ENCODE data around the gene FAM120B.
"Not testable (repeated sequence)": the region's sequence is repeated elsewhere in the genome, so short reads cannot be mapped to it uniquely, and the experiment has no call there.

The FAM120B gene

GRCh38 chr6:170404697-170405096, 98.1 kb downstream of the FAM120B start:
- no CpG with 5 or more reads among the region's 6 CpGs for WGBS (ENCODE audit: insufficient coverage, insufficient read length)
- Histone ChIP-seq H3K4me3 (ENCODE audit: low read length) (no peak overlapping the region), H3K36me3 (ENCODE audit: control insufficient read depth, insufficient read depth, low read length) (no peaks in the 10 kb centered on the region), H3K27me3 (ENCODE audit: control insufficient read depth, insufficient read depth, low read length) (no peaks in the 10 kb centered on the region), H3K27ac (ENCODE audit: low read length) (no peak overlapping the region), H3K4me1 (ENCODE audit: control insufficient read depth, insufficient read depth, low read length) (peaks cover 2% of the 10 kb centered on the region; the same call in 1 of the 2 replicates), H3K9me3 (ENCODE audit: control insufficient read depth, insufficient read depth, low read length) (no peaks in the 10 kb centered on the region)
- DNase-seq (ENCODE audit: low read depth, low spot score) = no peak

DNA sequence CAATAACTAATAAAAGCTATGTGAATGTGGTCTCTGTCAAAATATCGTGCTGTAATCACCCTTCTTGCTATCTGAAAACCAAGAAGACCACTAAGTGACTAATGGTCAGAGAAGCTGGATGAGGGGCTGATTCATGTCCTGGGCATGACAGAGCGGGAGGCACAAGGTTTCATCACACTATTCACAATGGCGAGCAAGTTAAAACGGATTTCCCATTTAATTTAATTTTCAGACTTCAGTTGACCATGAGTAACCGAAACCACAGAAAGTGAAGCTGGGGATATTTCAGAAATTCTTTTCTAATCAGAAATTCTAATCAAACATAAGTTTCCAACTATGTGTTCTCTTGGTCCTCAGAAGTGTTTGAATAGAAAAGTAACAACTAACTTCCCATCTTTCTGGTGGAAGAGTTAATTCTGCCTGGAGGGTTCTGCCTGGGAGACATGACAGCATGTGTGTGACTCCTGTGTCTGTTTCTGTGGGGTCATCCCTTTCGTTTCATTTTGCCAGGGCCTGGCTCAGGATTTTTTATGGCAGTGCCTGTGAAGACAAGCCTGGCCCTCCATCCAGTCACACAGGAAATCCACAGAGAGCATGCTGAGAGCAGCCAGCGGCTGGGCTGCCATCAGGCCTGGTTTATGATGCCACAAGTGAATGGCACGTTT, 98.9 kb downstream of the FAM120B start:
- Histone ChIP-seq H3K4me3 (ENCODE audit: low read length) (no peak overlapping the region), H3K27me3 (ENCODE audit: control insufficient read depth, insufficient read depth, low read length) (no peaks in the 10 kb centered on the region), H3K4me1 (ENCODE audit: control insufficient read depth, insufficient read depth, low read length) (peaks cover 2% of the 10 kb centered on the region; the same call in 1 of the 2 replicates), H3K27ac (ENCODE audit: low read length) (no peak overlapping the region), H3K36me3 (ENCODE audit: control insufficient read depth, insufficient read depth, low read length) (no peaks in the 10 kb centered on the region), H3K9me3 (ENCODE audit: control insufficient read depth, insufficient read depth, low read length) (no peaks in the 10 kb centered on the region)
- WGBS (ENCODE audit: insufficient coverage, insufficient read length) = no CpG with 5 or more reads among the region's 8 CpGs
- DNase-seq (ENCODE audit: low read depth, low spot score) = no peak

DNA sequence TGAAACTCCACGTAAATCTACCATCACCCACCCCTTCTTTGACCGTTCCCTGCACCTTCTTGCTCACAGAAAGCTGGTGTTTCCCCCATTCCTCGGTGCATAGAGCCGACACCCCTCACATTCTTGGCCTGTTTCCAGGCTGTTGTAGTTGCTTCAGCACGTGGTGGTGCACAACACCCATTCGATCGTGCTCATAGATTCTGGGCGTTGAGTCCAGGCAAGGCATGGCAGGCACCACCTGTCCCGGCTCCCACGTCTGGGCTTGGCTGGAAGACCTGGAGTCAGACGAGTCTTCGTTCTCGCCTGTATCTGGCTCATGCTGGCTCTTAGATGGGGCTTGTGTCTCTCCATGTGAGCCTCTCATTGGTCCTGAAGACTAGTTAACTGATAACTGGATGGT, 100.6 kb downstream of the FAM120B start:
- no peak for DNase-seq (ENCODE audit: low read depth, low spot score)

GRCh38 chr6:170407932-170408331, 101.4 kb downstream of the FAM120B start:
- peaks cover 2% of the 10 kb centered on the region; the same call in 1 of the 2 replicates for H3K4me1 ChIP-seq (ENCODE audit: control insufficient read depth, insufficient read depth, low read length)
- H3K9me3 ChIP-seq (ENCODE audit: control insufficient read depth, insufficient read depth, low read length) = no peaks in the 10 kb centered on the region
- no peaks in the 10 kb centered on the region for H3K36me3 ChIP-seq (ENCODE audit: control insufficient read depth, insufficient read depth, low read length)
- no peaks in the 10 kb centered on the region for H3K27me3 ChIP-seq (ENCODE audit: control insufficient read depth, insufficient read depth, low read length)
- no peak overlapping the region for H3K27ac ChIP-seq (ENCODE audit: low read length)
- DNase-seq (ENCODE audit: low read depth, low spot score) = no peak
- whole genome bisulfite sequencing (ENCODE audit: insufficient coverage, insufficient read length) = no CpG with 5 or more reads among the region's 4 CpGs
- H3K4me3 ChIP-seq (ENCODE audit: low read length) = no peak overlapping the region

More for the DNA sequence above, 100.6 kb downstream of the FAM120B start:
- WGBS (ENCODE audit: insufficient coverage, insufficient read length) = no CpG with 5 or more reads among the region's 13 CpGs
- Histone ChIP-seq H3K27me3 (ENCODE audit: control insufficient read depth, insufficient read depth, low read length) (no peaks in the 10 kb centered on the region), H3K9me3 (ENCODE audit: control insufficient read depth, insufficient read depth, low read length) (no peaks in the 10 kb centered on the region), H3K27ac (ENCODE audit: low read length) (no peak overlapping the region), H3K4me1 (ENCODE audit: control insufficient read depth, insufficient read depth, low read length) (peaks cover 2% of the 10 kb centered on the region; the same call in 1 of the 2 replicates), H3K36me3 (ENCODE audit: control insufficient read depth, insufficient read depth, low read length) (no peaks in the 10 kb centered on the region), H3K4me3 (ENCODE audit: low read length) (no peak overlapping the region)

DNA sequence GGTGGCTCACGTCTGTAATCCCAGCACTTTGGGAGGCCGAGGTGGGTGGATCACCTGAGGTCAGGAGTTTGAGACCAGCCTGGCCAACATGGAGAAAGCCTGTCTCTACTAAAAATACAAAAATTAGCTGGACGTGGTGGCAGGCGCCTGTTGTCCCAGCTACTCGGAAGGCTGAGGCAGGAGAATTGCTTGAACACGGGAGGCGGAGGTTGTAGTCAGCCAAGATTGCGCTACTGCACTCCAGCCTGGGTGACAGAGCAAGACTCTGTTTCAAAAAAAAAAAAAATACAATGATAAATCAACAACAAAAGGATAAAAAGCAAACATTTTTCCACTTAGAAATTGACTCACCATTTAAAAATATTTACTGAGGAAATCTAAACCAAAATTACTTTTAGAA, 103.2 kb downstream of the FAM120B start:
- WGBS (ENCODE audit: insufficient coverage, insufficient read length) = no CpG with 5 or more reads among the region's 8 CpGs
- not testable (repeated sequence) for H3K27me3 ChIP-seq (ENCODE audit: control insufficient read depth, insufficient read depth, low read length); DNase-seq (ENCODE audit: low read depth, low spot score); H3K27ac ChIP-seq (ENCODE audit: low read length); H3K9me3 ChIP-seq (ENCODE audit: control insufficient read depth, insufficient read depth, low read length); H3K4me1 ChIP-seq (ENCODE audit: control insufficient read depth, insufficient read depth, low read length); H3K36me3 ChIP-seq (ENCODE audit: control insufficient read depth, insufficient read depth, low read length); H3K4me3 ChIP-seq (ENCODE audit: low read length)

DNA sequence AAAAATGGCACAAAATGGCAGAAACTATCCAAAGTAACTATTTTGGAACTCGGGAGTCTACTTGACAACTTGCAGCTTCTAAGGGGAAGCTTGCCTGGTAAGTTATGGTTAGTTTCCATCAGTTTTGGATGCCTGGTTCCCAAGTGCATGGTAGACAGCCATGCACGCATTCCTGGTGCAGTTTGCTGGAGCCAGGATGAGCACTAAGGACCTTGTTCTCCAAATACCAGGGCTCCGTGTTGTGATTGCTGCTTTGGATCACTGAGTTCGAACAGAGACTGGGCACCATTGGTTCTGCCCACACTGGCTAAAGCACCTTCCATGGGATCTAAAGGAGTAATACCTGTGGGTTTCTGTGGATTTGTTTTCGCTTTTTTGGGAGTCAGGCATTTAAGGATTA, 103.7 kb downstream of the FAM120B start:
- no peaks in the 10 kb centered on the region for H3K36me3 ChIP-seq (ENCODE audit: control insufficient read depth, insufficient read depth, low read length)
- H3K4me3 ChIP-seq (ENCODE audit: low read length) = no peak overlapping the region
- H3K4me1 ChIP-seq (ENCODE audit: control insufficient read depth, insufficient read depth, low read length) = no peaks in the 10 kb centered on the region
- WGBS (ENCODE audit: insufficient coverage, insufficient read length) = no CpG with 5 or more reads among the region's 5 CpGs
- H3K27ac ChIP-seq (ENCODE audit: low read length) = no peak overlapping the region
- no peaks in the 10 kb centered on the region for H3K9me3 ChIP-seq (ENCODE audit: control insufficient read depth, insufficient read depth, low read length)
- no peaks in the 10 kb centered on the region for H3K27me3 ChIP-seq (ENCODE audit: control insufficient read depth, insufficient read depth, low read length)
- DNase-seq (ENCODE audit: low read depth, low spot score) = no peak

- WGBS (ENCODE audit: insufficient coverage, insufficient read length) = no CpG with 5 or more reads among the region's 4 CpGs
- no peaks in the 10 kb centered on the region for H3K36me3 ChIP-seq (ENCODE audit: control insufficient read depth, insufficient read depth, low read length)
- H3K27me3 ChIP-seq (ENCODE audit: control insufficient read depth, insufficient read depth, low read length) = no peaks in the 10 kb centered on the region
- no peak overlapping the region for H3K27ac ChIP-seq (ENCODE audit: low read length)
- no peaks in the 10 kb centered on the region for H3K9me3 ChIP-seq (ENCODE audit: control insufficient read depth, insufficient read depth, low read length)
- H3K4me1 ChIP-seq (ENCODE audit: control insufficient read depth, insufficient read depth, low read length) = no peaks in the 10 kb centered on the region
- no peak for DNase-seq (ENCODE audit: low read depth, low spot score)
- no peak overlapping the region for H3K4me3 ChIP-seq (ENCODE audit: low read length)
Observed at GRCh38 chr6:170415318-170415717, 108.8 kb downstream of the FAM120B start.

DNA sequence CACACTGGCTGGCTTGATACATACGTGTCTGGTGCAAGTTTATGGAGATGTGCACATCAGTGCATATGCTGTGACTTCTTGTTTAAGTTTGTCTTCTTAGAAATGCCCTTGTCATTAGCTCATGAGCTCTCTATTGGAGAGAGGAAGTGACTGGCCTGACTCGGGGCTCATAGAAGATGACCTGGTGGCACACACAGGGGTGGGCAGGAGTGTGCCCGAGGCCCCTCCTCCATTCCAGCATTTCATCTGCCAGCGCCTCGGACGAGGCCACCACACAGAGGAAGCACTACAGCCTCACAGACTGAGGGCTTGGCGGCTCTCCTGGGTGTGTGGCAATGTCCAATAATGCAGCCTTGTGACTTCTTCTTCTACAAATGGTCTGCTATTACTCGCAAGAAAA, 109.7 kb downstream of the FAM120B start:
- no peaks in the 10 kb centered on the region for H3K4me1 ChIP-seq (ENCODE audit: control insufficient read depth, insufficient read depth, low read length)
- H3K27ac ChIP-seq (ENCODE audit: low read length) = no peak overlapping the region
- H3K4me3 ChIP-seq (ENCODE audit: low read length) = no peak overlapping the region
- no peak for DNase-seq (ENCODE audit: low read depth, low spot score)
- no peaks in the 10 kb centered on the region for H3K36me3 ChIP-seq (ENCODE audit: control insufficient read depth, insufficient read depth, low read length)
- H3K27me3 ChIP-seq (ENCODE audit: control insufficient read depth, insufficient read depth, low read length) = no peaks in the 10 kb centered on the region
- H3K9me3 ChIP-seq (ENCODE audit: control insufficient read depth, insufficient read depth, low read length) = no peaks in the 10 kb centered on the region
- WGBS (ENCODE audit: insufficient coverage, insufficient read length) = no CpG with 5 or more reads among the region's 8 CpGs

- WGBS (ENCODE audit: insufficient coverage, insufficient read length) = no CpG with 5 or more reads among the region's 10 CpGs
- Histone ChIP-seq H3K36me3 (ENCODE audit: control insufficient read depth, insufficient read depth, low read length) (no peaks in the 10 kb centered on the region), H3K27ac (ENCODE audit: low read length) (no peak overlapping the region), H3K4me1 (ENCODE audit: control insufficient read depth, insufficient read depth, low read length) (no peaks in the 10 kb centered on the region), H3K4me3 (ENCODE audit: low read length) (no peak overlapping the region), H3K9me3 (ENCODE audit: control insufficient read depth, insufficient read depth, low read length) (no peaks in the 10 kb centered on the region), H3K27me3 (ENCODE audit: control insufficient read depth, insufficient read depth, low read length) (no peaks in the 10 kb centered on the region)
- no peak for DNase-seq (ENCODE audit: low read depth, low spot score)
Observed at GRCh38 chr6:170416959-170417606, 110.5 kb downstream of the FAM120B start.

DNA sequence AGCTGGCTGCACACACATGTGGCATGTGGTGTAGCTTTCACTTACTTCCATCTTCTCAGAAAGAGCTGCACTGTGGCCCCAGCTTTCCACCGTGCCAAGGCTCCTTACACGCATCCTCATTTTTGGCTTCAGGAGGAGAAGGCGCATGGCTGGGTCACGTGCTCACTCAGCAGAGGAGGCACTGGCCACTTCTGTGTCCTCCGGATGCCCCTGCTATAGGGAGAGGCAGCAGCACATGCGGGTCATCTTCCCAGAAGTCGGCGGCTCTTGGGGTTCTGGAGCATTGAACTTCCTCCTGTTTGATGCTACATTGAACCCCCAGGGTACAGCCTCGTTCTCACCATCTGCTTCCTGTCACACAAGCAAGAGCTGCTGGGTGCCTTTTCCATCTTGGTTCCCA, 111.3 kb downstream of the FAM120B start:
- Histone ChIP-seq H3K27ac (ENCODE audit: low read length) (no peak overlapping the region), H3K36me3 (ENCODE audit: control insufficient read depth, insufficient read depth, low read length) (no peaks in the 10 kb centered on the region), H3K4me1 (ENCODE audit: control insufficient read depth, insufficient read depth, low read length) (no peaks in the 10 kb centered on the region), H3K9me3 (ENCODE audit: control insufficient read depth, insufficient read depth, low read length) (no peaks in the 10 kb centered on the region), H3K4me3 (ENCODE audit: low read length) (no peak overlapping the region), H3K27me3 (ENCODE audit: control insufficient read depth, insufficient read depth, low read length) (no peaks in the 10 kb centered on the region)
- DNase-seq (ENCODE audit: low read depth, low spot score) = no peak
- WGBS (ENCODE audit: insufficient coverage, insufficient read length) = no CpG with 5 or more reads among the region's 9 CpGs

DNA sequence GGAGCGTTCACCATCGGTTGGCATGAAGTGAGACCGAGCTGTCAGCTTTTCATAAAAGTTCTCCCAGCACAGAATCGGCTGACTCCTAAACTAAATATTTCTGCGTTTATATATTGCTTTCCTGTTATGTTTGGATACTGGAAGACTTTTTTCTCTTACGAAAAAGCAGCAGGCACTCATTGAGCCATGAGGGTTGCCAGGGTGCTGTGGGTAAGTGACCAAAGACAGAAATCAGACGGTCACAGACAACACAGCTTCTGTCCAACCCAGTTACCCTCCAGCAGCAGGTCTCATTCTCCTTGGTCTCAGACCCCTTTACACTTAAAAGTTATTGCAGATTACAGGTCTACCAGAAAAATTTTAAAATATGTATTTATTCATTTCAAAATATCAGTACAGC, 113.7 kb downstream of the FAM120B start:
- no peaks in the 10 kb centered on the region for H3K9me3 ChIP-seq (ENCODE audit: control insufficient read depth, insufficient read depth, low read length)
- no peak overlapping the region for H3K4me3 ChIP-seq (ENCODE audit: low read length)
- DNase-seq (ENCODE audit: low read depth, low spot score) = no peak
- H3K27me3 ChIP-seq (ENCODE audit: control insufficient read depth, insufficient read depth, low read length) = no peaks in the 10 kb centered on the region
- H3K36me3 ChIP-seq (ENCODE audit: control insufficient read depth, insufficient read depth, low read length) = 0 out of 2 replicates have a peak, but pooled peaks cover 2% of the 10 kb centered on the region
- peaks cover 3% of the 10 kb centered on the region; the same call in 1 of the 2 replicates for H3K4me1 ChIP-seq (ENCODE audit: control insufficient read depth, insufficient read depth, low read length)
- no CpG with 5 or more reads among the region's 7 CpGs for WGBS (ENCODE audit: insufficient coverage, insufficient read length)
- no peak overlapping the region for H3K27ac ChIP-seq (ENCODE audit: low read length)
